Uterus (tissue), 2 donors: Measurements from ENCODE around the gene TAS2R20.

ENCODE experiments used
- CTCF ChIP-seq, 4 experiments: fragments of 200-600 bp in 2 of 4; fragments of 450-650 bp in 2 of 4; sonication (generic) in 2 of 4; IDR thresholded peaks; one replicate each; pipeline ENCODE4 v1.5.1; 2016 to 2019; ENCODE audit warnings: antibody characterized with exemption in 4 of 4, mild to moderate bottlenecking in 2 of 4, moderate library complexity in 1 of 4
- POLR2A ChIP-seq, 2 donors: fragments of 450-650 bp; IDR thresholded peaks; one replicate each; pipeline ENCODE4 v1.6.1; 2016; ENCODE audit warnings: antibody characterized with exemption in 2 of 2, mild to moderate bottlenecking in 1 of 2, moderate library complexity in 1 of 2

- TF ChIP-seq CTCF (IDR thresholded peaks at IDR 0.05) (no peak), POLR2A (IDR thresholded peaks at IDR 0.05) (no peak)
Measured at GRCh38 chr12:10967409-10967808, 30.7 kb downstream of the TAS2R20 start.
